Midbrain (tissue), 1 donor: ENCODE measurements around the gene SPATA9.
"Not testable (repeated sequence)": the region's sequence is repeated elsewhere in the genome, so short reads cannot be mapped to it uniquely, and the experiment has no call there.

ENCODE experiments used
- DNase-seq: peaks from one replicate; lab custom pipeline; 2025; lab: John Stamatoyannopoulos, UW

Gene SPATA9

DNA sequence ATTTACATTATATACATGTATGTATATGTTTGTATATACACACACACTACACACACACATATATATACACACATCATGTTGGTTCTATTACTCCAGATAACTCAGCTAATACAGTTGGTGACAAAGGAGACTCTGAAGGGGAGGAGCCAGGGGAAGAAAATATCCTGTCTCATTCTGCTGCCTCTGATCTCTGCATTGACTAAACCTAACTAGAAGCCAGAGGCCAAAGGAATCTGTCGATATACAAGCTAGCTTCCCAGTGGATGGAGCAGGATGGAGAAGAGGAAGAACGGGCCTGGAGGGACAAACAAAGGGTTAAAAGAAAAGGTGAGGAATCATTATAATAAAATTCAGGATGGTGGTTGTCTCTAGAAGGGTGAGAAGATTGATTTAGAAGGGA is 34.6 kb upstream of the SPATA9 start:
- DNase-seq: no peak

DNA sequence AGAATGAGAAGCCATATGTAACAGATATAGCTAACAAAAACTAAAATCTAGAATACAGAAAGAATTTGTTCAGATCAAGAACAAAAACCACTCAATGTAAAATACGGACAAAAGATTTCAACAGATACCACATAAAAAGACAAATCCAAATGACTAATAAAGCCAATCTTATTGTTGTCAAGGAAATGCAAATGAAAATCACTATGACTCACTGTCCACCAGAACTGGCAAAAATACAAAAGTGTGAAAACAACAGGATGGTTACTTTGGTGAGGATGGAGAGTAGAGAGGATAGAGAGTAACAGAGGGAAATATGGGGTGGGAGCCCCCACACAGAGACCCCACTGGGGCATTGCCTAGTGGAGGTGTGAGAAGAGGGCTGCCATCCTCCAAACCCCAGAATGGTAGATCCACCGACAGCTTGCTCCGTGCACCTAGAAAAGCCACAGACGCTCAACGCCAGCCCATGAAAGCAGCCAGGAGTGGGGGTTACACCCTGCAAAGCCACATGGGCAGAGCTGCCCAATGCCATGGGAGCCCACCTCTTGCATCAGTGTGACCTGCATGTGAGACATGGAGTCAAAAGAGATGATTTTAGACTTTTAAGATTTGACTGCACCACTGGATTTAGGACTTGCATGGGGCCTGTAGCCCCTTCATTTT is 33.1 kb upstream of the SPATA9 start:
- no peak for DNase-seq

DNA sequence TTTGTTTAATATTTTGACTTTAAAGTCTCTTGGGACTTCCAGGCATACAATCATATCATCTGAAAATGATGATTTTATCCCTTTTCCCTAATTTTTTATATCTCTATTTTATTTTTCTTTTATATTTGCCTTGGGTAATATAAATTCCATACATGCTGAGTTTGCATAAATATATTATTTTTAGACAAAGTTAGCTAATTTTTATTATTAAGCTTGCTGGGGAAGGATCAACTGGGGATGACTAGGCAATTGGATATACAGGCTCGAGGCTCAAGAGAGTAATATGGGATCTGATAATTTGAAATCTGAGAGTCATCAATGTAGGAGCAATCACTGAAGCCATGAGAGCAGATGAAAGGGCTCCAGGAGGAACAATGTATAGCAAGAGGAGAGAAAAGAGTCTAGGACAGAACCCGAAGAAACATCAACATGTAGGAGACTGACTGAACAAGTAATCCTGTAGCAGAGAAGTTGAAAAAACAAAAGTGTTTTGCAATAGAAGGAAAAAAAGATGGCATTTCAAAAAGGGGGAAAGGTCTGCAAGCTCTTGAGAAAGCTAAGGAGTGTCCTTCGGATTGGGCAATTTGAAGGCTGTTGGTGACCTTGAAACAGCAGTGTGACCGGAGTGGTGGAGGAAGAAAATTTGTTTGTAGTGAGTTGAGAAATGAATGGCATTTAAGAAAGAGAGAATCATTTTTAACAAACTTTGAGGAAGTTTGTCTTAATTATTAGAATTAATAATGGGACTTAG is 31.3 kb upstream of the SPATA9 start:
- DNase-seq: no peak

DNA sequence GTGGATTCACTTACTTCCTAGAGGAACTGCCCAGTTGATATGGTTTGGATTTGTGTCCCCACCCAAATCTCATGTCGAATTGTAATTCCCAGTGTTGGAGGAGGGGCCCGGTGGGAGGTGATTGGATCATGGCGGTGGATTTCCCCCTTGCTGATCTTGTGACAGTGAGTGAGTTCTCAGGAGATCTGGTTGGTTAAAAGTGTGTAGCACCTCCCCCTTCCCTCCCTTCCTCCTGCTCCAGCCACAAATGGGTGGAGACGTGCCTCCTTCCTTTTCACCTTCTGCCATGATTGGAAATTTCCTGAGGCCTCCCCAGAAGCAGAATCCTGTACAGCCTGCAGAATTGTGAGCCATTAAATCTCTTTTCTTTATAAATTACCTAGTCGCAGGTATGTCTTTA is 30.5 kb upstream of the SPATA9 start:
- DNase-seq: not testable (repeated sequence)

DNA sequence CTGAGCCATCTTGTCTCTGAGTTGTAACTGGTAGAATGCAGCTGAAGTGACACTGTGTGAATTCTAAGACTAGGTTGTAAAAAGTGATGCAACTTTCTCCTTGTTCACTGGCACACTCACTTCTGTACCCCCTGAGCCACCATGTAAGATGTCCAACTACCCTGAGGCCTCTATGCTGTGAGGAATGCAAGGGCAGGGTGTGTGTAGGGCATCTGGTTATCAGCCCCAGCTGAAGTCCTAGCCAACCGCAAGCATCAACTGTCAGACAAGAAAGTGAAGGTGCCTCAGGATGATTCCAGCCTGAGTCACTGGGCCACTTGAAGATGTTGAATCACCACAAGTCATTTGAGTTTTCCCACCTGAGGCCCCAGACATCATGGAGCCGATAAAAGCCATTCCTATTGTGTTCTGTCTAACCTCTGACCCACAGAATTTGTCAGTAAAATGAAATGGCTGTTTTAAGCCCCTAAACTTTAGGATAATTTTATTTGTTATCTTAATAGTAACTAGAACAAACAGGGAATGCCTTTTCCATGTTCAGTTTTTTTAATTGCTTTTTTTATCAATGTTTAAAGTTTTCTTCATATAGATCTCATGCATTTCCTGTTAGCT is 29.7 kb upstream of the SPATA9 start:
- DNase-seq: no peak

DNA sequence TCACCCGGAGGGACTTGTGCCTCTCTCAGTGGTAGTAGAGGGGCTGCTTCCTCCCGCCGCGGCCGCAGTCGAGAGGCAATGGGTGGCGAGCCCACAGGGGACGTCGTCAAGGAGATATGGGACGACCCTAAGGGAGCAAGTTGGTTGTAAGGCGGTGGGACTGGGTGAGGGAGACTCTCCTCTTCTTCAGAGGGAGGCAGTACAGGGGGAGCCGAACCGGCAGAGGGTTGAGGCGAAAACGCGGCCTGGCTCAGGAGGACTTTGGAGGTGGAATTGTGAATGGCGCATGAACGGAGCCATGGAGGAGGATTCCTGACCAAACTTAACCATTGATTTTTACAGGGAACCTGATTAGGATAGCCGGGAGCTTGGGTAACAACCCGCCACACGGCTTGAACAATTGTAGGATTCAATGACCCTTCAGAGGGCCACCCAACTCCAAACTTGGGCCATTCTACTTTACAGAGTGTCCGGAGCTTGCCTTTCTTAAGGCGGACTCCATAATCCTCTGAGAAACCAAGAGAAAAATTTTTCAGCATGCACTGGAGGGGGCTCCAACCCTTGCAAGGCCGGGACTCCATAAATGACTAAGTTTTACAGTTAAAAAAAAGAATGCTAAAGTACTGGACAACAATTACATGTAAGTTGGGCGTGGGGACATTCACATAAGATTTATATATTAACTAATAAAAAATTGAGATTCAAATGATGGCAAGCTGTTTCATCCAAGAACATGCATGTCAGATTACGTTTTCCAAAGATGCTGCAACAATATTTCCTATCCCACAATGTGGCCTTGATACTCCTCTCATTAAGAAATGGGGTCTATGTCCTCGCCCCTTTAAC is 28.9 kb upstream of the SPATA9 start:
- no peak for DNase-seq

DNA sequence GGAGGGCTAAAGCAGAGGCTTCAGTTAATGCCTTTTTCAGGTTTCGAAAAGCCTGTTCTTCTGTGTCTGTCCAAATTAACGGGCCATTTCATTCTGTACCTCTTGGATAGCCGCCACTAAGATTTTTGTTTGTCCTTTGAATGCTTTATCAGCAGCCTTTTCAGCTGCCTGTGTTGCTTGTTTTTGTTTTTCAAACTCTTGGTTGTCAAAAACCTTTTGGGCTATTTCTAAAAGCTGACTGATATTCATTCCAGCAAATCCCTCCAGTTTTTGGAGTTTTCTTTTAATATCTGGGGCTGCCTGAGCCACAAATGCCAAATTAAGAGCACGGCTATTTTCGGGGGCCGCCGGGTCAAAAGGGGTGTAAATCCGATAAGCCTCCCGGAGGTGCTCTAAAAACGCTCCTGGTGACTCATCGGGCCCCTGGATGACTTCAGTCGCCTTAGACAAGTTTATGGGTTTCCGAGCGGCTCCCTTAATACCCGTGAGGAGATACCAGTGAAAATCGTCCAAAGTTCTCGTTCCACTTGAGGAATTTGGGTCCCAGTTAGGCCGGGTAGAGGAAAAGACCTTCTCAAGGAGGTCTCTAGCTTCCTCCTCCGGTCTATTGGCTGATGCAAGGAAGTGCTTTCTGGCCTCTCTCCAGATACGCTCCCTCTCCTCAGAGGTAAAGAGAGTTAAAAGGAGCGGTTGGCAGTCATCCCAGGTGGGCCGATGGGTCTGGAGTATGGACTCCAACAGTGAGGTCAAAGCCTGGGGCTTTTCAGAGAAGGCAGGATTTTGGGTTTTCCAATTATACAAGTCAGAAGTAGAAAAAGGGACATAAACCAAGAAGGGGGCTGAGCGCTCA is 28.1 kb upstream of the SPATA9 start:
- DNase-seq: not testable (repeated sequence)

DNA sequence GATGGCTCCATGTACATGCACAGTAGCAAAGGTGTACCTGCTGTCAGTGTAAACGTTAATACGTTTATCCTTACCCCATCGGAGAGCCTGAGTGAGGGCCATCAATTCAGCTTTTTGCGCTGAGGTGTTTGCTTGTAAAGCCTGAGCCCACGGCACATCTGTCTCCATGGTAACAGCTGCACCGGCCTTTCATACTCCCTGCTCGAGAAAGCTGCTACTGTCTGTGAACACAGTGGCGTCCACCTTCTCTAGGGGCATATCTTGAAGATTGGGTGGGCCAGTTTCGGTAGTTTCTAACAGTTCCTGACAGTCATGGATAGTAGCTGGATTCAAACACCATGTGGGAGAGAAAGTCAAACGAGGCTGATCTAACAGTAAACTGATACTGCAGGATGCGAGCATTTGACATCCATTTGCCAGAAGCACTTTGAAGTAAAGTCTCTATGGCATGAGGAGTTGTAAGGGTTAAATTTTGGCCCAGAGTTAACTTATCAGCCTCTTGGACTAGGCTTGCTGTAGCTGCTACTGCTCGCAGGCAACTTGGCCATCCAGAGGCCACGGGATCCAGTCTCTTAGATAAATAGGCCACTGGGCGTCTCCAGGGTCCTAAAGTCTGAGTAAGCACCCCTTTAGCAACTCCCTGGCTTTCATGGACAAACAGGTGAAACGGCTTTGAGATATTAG is 27.3 kb upstream of the SPATA9 start:
- DNase-seq: peak; percentile 22

DNA sequence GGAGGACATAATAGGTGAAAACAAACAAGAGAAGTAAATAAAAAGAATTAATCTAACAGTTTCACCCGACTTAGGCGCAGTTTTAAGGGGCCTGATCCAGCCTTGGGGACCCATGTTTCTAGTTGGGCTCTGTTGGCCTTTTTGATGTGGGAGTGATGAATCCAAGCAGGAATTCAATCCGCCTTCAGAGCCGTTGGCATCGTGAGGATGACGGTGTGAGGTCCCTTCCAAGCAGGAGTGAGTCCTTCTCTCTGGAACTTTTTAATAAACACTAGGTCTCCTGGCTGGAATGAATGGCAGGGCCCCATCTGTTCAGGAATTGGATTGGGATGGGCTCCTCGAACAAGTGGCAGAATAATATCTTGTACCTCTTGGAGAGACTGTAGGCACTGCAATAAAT is 26.1 kb upstream of the SPATA9 start:
- no peak for DNase-seq

DNA sequence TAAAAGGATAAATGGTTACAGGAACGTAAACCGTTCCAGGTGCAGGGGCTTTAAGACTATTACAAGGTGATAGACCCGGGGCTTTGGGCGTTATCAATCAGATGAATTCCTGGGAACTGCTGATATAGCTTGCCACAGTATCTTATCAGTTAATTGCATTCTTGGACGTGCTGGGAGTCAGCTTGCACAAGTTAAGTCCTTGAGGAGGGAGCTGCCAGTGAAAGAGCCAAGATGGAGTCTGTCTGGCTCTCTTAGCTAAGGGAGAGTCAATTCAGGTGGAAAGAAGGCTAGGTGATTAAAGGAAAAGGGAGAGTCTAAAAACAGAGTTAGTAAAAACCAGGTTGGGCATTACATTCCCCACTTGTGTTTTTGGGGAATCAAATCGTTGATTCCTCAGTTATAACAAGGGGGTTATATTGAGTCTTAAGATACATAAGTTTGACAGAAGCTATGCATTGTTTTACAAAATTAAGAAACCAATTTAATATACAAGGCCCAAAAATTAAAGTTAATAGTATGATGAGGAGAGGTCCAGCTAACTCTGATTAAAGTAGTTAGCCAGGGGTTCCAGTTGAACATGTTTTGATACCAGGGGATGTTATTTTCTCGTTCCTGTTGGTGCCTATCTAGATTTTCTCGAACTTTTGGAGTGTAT is 24.9 kb upstream of the SPATA9 start:
- DNase-seq: not testable (repeated sequence)

DNA sequence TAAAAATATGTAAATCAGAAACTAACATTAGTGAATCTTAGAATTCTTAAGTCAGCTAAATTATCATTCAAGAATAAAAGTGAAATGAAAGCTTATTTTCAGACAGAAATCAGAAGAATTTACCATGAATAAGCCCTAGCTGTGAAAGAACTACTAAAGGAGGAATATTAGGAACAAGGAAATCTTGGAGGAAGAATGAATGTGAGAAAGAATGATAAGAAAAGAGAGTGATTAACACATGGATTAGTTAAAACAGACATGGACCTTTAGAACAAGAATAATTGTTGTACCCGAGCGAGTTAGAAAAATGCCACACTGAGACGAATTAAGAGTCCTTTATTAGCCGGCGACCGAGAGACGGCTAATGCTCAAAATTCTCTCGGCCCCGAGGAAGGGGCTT is 24.3 kb upstream of the SPATA9 start:
- no peak for DNase-seq

DNA sequence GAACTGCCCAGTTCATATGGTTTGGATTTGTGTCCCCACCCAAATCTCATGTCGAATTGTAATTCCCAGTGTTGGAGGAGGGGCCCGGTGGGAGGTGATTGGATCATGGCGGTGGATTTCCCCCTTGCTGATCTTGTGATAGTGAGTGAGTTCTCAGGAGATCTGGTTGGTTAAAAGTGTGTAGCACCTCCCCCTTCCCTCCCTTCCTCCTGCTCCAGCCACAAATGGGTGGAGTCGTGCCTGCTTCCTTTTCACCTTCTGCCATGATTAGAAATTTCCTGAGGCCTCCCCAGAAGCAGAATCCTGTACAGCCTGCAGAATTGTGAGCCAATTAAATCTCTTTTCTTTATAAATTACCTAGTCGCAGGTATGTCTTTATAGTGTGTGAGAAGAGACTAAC is 23.4 kb upstream of the SPATA9 start:
- DNase-seq: not testable (repeated sequence)

DNA sequence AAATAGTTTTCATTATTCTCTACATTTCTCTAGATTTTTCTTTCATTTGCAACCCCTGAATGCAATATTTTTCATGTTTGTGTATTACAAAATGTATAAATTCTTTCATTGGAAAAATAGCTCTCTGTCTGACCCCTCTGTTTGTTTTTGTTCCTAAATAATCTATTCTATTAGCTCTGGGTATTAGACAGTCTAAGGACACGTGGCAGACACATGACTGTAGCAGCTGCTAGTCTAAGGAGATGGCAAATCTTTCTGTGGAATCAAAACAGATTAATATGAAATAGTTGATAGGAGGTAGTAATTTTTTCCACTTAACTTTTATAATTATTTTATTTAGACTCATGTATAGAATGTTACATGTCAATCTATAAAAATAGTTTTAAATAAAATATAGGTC is 21.4 kb upstream of the SPATA9 start:
- no peak for DNase-seq

DNA sequence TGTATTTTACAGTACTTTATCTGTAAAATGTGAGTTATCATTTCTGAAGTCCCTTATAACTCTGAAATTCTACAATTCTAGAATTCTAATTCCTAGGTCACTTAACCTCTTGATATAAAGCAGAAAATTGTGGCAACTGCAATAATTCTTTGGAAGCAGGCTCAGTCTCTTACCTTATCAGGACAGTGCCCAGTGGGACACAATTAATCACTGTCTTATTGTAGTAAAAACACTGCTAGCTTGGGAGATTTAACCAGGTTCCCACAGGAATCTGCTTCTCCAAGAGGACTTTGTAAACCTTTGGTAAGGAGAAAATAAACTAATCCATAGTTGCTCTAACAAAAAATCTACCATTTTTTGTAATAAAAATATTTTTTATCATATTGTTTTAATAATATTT is 18.3 kb upstream of the SPATA9 start:
- no peak for DNase-seq

DNA sequence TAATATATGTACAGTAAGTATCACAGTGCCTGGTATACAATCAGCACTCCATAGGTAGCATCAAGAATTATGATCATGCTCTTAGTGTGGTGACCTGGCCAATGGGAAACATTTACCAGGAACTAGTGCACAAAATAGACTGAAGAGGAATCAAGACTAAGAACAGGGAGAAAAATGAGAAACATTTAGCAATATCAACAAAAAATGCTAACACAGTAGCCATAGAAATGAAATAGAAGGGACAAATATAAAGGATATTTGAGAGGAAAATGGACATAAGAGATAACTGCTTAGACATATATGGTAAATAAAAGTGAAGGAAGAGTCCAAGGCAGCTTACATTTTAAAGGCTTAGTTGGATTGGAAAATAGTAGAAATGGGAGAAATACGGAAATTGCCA is 16.5 kb upstream of the SPATA9 start:
- no peak for DNase-seq

DNA sequence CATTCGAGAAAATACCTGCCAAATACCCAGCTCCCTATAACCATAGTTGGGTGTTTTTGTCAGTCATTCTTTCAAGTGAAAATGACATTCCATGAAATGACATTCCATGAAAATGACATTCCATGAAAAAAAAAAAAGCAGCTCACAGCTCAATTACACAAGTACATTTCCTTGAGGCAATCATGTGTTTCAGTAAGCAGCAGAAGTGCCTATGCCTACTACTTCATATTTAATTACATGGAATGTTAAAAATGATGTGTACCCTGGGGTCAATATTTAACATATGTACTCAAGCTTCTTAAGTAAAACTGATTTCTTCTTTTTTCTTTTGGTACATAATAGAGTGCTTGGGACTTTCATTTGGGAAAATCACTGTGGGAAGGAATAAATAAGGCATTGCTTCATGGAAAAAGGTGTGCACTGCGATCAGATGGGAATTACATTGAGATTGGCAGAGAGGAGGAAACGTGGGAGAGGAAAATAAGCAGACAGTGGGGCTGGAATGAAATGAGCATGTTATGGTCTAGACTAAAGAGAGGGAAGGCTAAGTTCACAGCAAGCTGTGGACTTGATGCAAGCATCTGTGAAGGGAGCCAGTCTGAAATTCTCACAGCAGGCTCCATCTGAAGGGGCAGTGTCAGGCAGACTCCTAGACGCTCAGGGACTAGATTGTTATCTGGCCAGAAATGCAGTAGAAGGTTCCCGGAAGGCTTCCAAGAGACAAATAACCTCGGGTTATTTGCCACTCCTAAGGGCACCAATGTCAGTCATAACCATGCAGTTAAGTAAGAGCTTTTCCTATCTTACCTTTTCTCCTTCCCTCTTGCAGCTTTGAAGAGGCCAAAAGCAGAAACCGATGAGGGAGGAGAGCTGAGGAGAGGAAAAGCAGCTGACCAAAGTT is 15.2 kb upstream of the SPATA9 start:
- no peak for DNase-seq

DNA sequence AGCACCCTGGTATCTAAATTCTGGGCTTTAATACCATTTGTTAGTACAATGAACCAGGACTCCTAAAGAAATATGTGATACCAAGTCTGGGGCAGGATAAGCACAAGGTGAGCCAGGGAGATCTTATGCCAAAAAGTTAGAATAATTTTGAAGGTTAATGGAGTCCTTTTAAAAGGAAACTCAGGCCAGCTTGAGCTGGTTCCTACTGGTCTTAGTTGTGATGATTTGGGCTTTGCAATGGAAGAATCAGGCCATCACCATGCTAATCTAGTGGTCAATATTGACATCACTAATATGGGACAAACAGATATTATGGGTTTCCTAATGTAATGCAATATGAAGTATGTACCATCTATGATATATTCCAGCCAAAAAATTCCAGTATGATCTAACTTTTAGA is 7.5 kb upstream of the SPATA9 start:
- DNase-seq: no peak

DNA sequence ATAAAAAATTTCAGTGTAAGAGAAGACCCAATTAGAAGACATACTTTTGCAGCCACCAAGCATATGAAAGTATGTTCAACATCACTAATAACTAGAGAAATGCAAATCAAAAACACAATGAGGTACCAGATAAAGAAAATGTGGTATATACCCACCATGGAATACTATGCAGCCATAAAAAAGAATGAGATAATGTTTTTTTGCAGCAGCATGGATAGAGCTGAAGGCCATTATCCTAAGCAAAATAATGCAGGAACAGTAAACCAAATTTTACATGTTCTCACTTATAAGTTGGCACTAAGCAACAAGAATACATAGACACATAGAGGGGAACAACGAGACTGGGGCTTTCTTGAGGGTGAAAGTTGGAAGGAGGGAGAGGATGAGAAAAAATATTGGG is 6.9 kb upstream of the SPATA9 start:
- DNase-seq: no peak

DNA sequence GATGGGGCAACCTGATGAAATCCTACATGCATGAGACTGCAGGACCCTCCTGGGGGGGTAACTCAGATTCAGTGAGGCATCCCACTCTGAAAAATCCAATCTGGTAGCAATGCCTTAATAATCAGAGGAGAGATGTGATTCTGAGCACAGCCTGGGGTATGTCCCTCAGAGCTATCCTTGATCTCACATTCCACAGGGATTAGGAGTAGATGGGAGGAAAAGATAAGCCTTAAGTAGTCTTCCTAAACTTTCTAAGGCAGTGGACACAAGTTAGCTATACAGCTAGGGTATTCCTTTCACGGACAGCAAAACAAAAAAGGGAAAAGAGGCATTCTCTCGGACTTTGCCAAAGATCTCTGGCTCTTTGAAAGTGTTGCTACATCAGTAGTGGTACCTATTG is 3.9 kb upstream of the SPATA9 start:
- no peak for DNase-seq
